Measurements from ENCODE around the gene DTNA.

- TF ChIP-seq POLR2A (IDR thresholded peaks at IDR 0.05) (no peak), CTCF (IDR thresholded peaks at IDR 0.05) (no peak)
Measured at GRCh38 chr18:34859496-34859895, 149.4 kb downstream of the DTNA start.

Data from adrenal gland (tissue), 5 donors.